H1 (cell line): Measurements from ENCODE around the gene EXT2.

Experiments used
- CHD2 ChIP-seq: IDR thresholded peaks from 2 replicates; pipeline ENCODE4 v1.6.1; 2012; ENCODE audit warnings: low read length, improper control_type of control experiment
- HDAC2 ChIP-seq, 2 experiments: fragments of 300-600 bp in 1 of 2; sonication (generic) in 1 of 2; IDR thresholded peaks; 2 replicates each; pipeline ENCODE4 v1.6.1; 2011 to 2012; ENCODE audit warnings: low read depth in 2 of 2, low read length in 2 of 2, mild to moderate bottlenecking in 2 of 2, moderate library complexity in 2 of 2, borderline replicate concordance in 1 of 2, inconsistent platforms in 1 of 2
- JUND ChIP-seq: IDR thresholded peaks from 2 replicates; pipeline ENCODE4 v1.6.1; 2011; ENCODE audit warnings: mild to moderate bottlenecking, improper control_type of control experiment, low read length
- POLR2A ChIP-seq, 2 experiments: IDR thresholded peaks; 1 replicate in 1 of 2; 2 replicates in 1 of 2; pipeline ENCODE4 v1.6.1; 2011; ENCODE audit warnings: low read depth in 2 of 2, low read length in 2 of 2, mild to moderate bottlenecking in 2 of 2; ENCODE audit errors: control extremely low read depth in 1 of 2
- POLR2AphosphoS5 ChIP-seq: IDR thresholded peaks from 2 replicates; pipeline ENCODE4 v1.6.1; 2011; ENCODE audit warnings: low read depth, low read length
- POU5F1 ChIP-seq: IDR thresholded peaks from 2 replicates; pipeline ENCODE4 v1.6.1; 2011; ENCODE audit warnings: low read depth, mild to moderate bottlenecking, low read length, moderate library complexity
- ZNF274 ChIP-seq: IDR thresholded peaks from 2 replicates; pipeline ENCODE4 v1.7.0; 2012; ENCODE audit warnings: low read length, borderline replicate concordance; ENCODE audit errors: extremely low read depth
- TF ChIP-seq, protein P1 (sequence below): IDR thresholded peaks from 2 replicates; pipeline ENCODE4 v1.6.1; 2012; ENCODE audit warnings: inconsistent platforms
- TF ChIP-seq, protein P2 (sequence below), 3 experiments: IDR thresholded peaks; 1 replicate in 2 of 3; 2 replicates in 1 of 3; pipeline versions ENCODE4 v1.5.1 to v1.6.1; 2011; ENCODE audit warnings: low read length in 3 of 3, mild to moderate bottlenecking in 3 of 3, inconsistent platforms in 2 of 3, low read depth in 1 of 3, moderate library complexity in 1 of 3; ENCODE audit not compliant: insufficient read depth in 1 of 3; ENCODE audit errors: control extremely low read depth in 1 of 3

- TF ChIP-seq, protein P1, sequence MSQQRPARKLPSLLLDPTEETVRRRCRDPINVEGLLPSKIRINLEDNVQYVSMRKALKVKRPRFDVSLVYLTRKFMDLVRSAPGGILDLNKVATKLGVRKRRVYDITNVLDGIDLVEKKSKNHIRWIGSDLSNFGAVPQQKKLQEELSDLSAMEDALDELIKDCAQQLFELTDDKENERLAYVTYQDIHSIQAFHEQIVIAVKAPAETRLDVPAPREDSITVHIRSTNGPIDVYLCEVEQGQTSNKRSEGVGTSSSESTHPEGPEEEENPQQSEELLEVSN, result no peak
- no peak for TF ChIP-seq ZNF274
- no peak for TF ChIP-seq HDAC2 (IDR thresholded peaks at IDR 0.05; ENCODE audit: borderline replicate concordance in 1 of 2, low read depth in 2 of 2, low read length in 2 of 2)
- no peak for TF ChIP-seq JUND
- no peak for TF ChIP-seq POU5F1
- TF ChIP-seq, protein P2, sequence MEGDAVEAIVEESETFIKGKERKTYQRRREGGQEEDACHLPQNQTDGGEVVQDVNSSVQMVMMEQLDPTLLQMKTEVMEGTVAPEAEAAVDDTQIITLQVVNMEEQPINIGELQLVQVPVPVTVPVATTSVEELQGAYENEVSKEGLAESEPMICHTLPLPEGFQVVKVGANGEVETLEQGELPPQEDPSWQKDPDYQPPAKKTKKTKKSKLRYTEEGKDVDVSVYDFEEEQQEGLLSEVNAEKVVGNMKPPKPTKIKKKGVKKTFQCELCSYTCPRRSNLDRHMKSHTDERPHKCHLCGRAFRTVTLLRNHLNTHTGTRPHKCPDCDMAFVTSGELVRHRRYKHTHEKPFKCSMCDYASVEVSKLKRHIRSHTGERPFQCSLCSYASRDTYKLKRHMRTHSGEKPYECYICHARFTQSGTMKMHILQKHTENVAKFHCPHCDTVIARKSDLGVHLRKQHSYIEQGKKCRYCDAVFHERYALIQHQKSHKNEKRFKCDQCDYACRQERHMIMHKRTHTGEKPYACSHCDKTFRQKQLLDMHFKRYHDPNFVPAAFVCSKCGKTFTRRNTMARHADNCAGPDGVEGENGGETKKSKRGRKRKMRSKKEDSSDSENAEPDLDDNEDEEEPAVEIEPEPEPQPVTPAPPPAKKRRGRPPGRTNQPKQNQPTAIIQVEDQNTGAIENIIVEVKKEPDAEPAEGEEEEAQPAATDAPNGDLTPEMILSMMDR (IDR thresholded peaks at IDR 0.05; ENCODE audit: control extremely low read depth in 1 of 3, insufficient read depth in 1 of 3, low read depth in 1 of 3, low read length in 3 of 3), result no peak
- no peak for TF ChIP-seq CHD2
- no peak for TF ChIP-seq POLR2A (IDR thresholded peaks at IDR 0.05; ENCODE audit: control extremely low read depth in 1 of 2, low read depth in 2 of 2, low read length in 2 of 2)
- no peak for TF ChIP-seq POLR2AphosphoS5
These were observed 191.4 kb downstream of the EXT2 start for GRCh38 chr11:44286911-44287310.
